HG02970 (cell line): ENCODE measurements around the gene TLX1.

Experiments used
- ATAC-seq: cut with Tn5 transposase; IDR thresholded peaks from one replicate; pipeline ENCODE4 v1.9.1; 2021; ENCODE audit warnings: mild to moderate bottlenecking, moderate library complexity, moderate number of reproducible peaks; ENCODE audit not compliant: unreplicated experiment, low FRiP score

TLX1 gene

GRCh38 chr10:101130984-101131961 lies at the start of gene TLX1:
TLX1 (plus strand) TSS chr10:101131300; CDS start chr10:101131542, 242 bp downstream.
- ATAC-seq: no peak

GRCh38 chr10:101085846-101086245 lies 45.3 kb upstream of the TLX1 start:
- no peak for ATAC-seq

- ATAC-seq: no peak
Measured at GRCh38 chr10:101087376-101087775, 43.7 kb upstream of the TLX1 start.

GRCh38 chr10:101087965-101088364 lies 43.1 kb upstream of the TLX1 start:
- ATAC-seq: no peak

GRCh38 chr10:101089520-101090299 lies 41.4 kb upstream of the TLX1 start:
- no peak for ATAC-seq

GRCh38 chr10:101090597-101090996 lies 40.5 kb upstream of the TLX1 start:
- no peak for ATAC-seq

- ATAC-seq: no peak
Measured at GRCh38 chr10:101091546-101092290, 39.4 kb upstream of the TLX1 start.

- no peak for ATAC-seq
Measured at GRCh38 chr10:101092881-101093354, 38.2 kb upstream of the TLX1 start.

- no peak for ATAC-seq
Measured at GRCh38 chr10:101094121-101094879, 36.8 kb upstream of the TLX1 start.

GRCh38 chr10:101095004-101095403 lies 36.1 kb upstream of the TLX1 start:
- ATAC-seq: no peak

- no peak for ATAC-seq
Measured at GRCh38 chr10:101095550-101096213, 35.4 kb upstream of the TLX1 start.

GRCh38 chr10:101096378-101096777 lies 34.7 kb upstream of the TLX1 start:
- no peak for ATAC-seq

- ATAC-seq: no peak
Measured at GRCh38 chr10:101097881-101098280, 33.2 kb upstream of the TLX1 start.

- ATAC-seq: no peak
Measured at GRCh38 chr10:101099901-101100300, 31.2 kb upstream of the TLX1 start.

- ATAC-seq: no peak
Measured at GRCh38 chr10:101101372-101101881, 29.7 kb upstream of the TLX1 start.

- no peak for ATAC-seq
Measured at GRCh38 chr10:101103430-101103829, 27.7 kb upstream of the TLX1 start.

- no peak for ATAC-seq
Measured at GRCh38 chr10:101106351-101106750, 24.7 kb upstream of the TLX1 start.

GRCh38 chr10:101107771-101108170 lies 23.3 kb upstream of the TLX1 start:
- ATAC-seq: no peak
